ENCODE measurements around the gene NLRX1.

DNA sequence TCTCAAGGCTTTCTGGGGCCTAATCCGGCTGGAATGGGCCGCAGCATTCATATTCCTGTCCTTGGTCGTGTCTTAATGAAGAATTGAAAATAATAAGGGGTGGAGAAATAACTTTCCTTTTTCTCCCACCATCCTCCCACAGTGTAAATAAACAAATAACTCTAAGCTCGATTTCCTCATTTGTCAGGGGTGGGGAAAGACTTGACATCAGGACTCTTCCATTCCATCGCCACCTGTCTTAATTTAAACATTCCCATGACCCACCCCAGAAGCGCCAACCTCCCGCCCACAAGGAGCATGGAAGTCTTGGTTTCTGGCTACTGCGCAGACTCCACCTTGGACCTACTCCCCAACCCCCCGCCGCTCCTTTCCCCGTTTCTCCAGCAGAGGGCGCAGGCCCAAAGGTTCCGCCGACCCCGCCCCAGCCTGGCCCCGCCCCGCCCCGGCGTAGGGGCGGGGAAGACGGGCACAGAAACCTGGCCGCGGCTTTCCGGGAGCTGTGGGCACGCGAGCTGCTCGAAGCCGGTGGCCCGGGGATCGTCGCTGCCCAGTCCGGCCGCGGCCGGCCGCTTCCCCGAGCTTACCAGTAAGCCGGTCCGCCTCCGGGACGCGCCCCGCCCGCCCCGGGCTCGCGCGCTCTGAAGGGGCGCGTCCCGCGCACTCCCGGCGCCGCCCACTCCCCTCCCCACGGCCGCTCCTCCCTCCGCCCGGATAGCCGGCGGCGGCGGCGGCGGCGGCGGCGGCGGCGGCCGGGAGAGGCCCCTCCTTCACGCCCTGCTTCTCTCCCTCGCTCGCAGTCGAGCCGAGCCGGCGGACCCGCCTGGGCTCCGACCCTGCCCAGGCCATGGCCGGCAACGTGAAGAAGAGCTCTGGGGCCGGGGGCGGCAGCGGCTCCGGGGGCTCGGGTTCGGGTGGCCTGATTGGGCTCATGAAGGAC lies 37.3 kb downstream of the NLRX1 start, which contains the start of gene CBL:
- TF ChIP-seq TAF1 (IDR thresholded peaks at IDR 0.05; ENCODE audit: borderline replicate concordance, insufficient read depth, low read length) (peak; percentile 12; the same call in 1 of the 2 replicates), SIN3A (IDR thresholded peaks at IDR 0.05; ENCODE audit: borderline replicate concordance, insufficient read depth, low read length) (no peak), POLR2AphosphoS5 (IDR thresholded peaks at IDR 0.05; ENCODE audit: low read depth, low read length) (peak; percentile 29; the same call in 1 of the 2 replicates)
- TF ChIP-seq, protein P1, sequence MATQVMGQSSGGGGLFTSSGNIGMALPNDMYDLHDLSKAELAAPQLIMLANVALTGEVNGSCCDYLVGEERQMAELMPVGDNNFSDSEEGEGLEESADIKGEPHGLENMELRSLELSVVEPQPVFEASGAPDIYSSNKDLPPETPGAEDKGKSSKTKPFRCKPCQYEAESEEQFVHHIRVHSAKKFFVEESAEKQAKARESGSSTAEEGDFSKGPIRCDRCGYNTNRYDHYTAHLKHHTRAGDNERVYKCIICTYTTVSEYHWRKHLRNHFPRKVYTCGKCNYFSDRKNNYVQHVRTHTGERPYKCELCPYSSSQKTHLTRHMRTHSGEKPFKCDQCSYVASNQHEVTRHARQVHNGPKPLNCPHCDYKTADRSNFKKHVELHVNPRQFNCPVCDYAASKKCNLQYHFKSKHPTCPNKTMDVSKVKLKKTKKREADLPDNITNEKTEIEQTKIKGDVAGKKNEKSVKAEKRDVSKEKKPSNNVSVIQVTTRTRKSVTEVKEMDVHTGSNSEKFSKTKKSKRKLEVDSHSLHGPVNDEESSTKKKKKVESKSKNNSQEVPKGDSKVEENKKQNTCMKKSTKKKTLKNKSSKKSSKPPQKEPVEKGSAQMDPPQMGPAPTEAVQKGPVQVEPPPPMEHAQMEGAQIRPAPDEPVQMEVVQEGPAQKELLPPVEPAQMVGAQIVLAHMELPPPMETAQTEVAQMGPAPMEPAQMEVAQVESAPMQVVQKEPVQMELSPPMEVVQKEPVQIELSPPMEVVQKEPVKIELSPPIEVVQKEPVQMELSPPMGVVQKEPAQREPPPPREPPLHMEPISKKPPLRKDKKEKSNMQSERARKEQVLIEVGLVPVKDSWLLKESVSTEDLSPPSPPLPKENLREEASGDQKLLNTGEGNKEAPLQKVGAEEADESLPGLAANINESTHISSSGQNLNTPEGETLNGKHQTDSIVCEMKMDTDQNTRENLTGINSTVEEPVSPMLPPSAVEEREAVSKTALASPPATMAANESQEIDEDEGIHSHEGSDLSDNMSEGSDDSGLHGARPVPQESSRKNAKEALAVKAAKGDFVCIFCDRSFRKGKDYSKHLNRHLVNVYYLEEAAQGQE (IDR thresholded peaks at IDR 0.05; ENCODE audit: insufficient read depth in 1 of 2, low read depth in 2 of 2, low read length in 2 of 2), result no peak
